ENCODE measurements around the gene DCP2.

Gene DCP2

DNA sequence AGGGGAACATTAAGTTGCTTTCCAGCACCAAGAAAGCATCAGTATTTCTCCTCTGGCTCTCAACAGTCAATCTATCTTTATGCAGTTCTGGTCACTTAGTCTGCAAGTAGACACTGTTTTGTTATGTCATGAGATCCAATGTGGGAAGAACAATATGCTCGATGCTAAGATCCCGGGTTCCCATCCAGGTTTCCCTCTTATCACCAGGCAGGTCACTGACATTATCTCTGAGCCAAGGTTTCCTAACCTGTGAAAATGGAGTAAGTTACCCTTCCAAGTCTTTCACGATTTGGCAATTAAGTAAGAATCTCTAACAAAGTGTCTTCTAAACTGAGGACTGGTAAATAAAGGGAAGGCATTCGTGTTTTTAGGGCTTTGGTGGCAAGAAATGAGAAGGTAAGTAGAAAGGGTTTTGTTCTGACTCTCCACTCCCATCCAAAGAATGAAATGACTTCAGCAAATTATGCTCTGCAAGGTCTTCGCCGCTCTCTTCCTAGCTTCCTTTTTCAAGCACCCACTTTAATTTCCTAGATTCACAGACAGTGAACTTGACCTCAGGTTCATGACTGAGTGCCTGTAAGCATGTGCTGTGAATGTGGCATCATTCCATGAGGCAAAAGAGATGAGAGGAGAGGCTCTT, 86.4 kb downstream of the DCP2 start:
- TF ChIP-seq, protein P1, sequence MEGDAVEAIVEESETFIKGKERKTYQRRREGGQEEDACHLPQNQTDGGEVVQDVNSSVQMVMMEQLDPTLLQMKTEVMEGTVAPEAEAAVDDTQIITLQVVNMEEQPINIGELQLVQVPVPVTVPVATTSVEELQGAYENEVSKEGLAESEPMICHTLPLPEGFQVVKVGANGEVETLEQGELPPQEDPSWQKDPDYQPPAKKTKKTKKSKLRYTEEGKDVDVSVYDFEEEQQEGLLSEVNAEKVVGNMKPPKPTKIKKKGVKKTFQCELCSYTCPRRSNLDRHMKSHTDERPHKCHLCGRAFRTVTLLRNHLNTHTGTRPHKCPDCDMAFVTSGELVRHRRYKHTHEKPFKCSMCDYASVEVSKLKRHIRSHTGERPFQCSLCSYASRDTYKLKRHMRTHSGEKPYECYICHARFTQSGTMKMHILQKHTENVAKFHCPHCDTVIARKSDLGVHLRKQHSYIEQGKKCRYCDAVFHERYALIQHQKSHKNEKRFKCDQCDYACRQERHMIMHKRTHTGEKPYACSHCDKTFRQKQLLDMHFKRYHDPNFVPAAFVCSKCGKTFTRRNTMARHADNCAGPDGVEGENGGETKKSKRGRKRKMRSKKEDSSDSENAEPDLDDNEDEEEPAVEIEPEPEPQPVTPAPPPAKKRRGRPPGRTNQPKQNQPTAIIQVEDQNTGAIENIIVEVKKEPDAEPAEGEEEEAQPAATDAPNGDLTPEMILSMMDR (conservative IDR thresholded peaks at IDR 0.05), result no peak
- no peak overlapping the region for H3K27ac ChIP-seq

DNA sequence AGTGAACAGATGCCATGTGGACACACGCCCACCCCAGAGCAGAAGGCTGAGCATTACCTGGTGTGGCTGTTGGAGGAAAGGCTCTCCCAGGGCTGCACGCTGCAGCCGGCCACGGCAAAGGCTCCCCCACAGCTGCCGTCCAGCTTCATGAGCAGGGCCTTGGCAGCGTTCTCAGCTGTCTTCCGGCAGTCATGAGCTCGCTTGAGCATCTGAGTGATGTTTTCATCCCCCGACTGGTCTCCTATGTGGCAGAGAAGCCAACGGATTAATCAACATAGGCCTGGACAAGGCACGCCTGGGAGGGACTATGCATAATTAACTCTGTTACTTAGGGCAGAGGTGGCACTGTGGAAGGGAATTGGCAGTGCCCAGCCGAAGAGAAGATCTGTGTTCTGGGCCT, 87.3 kb downstream of the DCP2 start:
- TF ChIP-seq, protein P1 (conservative IDR thresholded peaks at IDR 0.05), result no peak
- no peak overlapping the region for H3K27ac ChIP-seq

DNA sequence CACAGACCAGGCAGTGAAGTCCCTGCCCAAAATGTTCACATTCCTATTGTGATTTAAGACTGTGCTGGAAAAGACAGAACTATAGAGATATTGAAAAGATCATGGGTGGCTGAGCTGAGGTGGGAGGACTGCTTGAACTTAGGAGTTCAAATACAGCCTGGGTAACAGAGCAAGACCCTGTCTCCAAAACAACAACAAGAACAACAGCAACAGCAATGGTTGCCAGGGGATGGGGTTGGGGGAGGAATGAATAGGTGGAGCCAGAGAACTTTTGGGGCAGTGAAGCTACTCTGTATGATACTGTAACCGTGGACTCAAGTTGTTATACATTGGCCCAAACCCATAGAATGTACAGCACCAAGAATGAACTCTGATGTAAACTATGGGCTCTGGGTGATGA, 88.2 kb downstream of the DCP2 start:
- TF ChIP-seq, protein P1 (conservative IDR thresholded peaks at IDR 0.05), result no peak
- H3K27ac ChIP-seq, result no peak overlapping the region

DNA sequence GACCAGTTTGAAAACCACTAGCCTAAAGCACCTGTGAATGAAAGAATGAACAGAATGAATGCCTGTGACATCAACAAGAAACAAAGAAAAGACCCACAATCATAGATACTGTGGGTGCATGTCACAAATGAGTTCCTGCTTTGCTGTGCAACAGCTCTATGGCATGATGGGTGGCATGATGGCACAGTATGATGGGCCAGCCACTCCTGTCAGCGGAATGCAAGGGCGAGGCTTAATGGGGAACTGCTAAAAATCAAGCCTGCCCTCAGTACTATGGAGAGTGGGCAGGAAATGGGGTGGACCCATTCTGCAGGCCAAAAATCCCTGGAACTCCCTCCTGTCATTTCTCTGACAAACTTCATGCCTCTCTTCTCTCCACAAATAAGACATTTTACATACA, 89.0 kb downstream of the DCP2 start:
- TF ChIP-seq, protein P1 (conservative IDR thresholded peaks at IDR 0.05), result no peak
- H3K27ac ChIP-seq, result no peak overlapping the region

DNA sequence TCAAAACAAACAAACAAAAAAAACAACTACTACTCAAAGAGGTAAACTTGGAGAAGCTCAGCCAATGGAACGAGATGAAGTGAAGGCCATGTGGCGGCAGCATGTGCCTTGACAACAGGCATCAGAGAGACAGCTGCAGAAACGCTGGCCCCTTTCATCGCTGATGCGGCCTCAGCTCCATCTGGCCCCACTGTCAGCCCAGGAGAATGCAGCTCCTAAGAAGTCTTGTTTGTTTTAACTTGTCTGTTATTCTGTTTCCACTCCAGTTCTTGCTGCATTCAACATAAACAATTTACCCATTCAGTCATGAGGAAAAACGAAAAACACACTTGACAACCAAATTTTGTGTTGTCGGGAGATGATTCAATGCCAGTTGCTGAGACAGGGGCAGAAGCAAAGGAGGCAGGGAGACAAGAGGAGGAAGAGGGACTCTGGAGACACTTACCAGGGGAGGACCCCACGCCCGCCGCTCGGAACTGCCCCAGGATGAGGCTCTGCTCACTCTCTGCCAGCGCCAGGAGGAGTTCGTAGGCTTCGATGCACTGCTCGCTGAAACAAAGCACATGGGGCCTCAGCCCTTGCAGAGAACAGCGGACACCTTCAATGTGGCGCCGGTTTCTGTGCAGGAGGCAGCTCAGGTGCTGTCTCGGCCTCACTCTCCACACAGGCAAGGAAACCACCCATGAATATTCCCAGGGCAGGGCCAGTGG, 91.2 kb downstream of the DCP2 start:
- no peak overlapping the region for H3K27ac ChIP-seq
- TF ChIP-seq, protein P1 (conservative IDR thresholded peaks at IDR 0.05), result no peak

DNA sequence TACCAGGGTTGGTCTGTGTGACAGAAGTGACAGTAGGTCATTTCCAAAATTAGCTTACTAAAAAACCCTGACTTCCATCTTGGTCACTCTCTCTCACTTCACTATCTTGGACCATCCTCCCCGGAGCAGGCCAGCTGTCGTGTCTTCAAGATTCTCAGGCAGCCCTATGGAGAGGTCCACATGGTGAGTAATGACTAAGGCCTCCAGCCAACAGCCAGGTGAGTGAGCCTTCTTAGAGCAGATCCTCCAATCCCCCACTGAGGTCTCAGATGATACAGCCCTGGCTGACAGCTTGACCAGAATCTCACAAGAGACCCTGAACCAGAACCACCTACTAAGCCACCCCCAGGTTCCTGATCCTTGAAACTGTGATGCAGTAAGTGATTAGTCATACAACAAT, 92.0 kb downstream of the DCP2 start:
- TF ChIP-seq, protein P1 (conservative IDR thresholded peaks at IDR 0.05), result no peak
- no peak overlapping the region for H3K27ac ChIP-seq
